GM19324 (cell line): ENCODE measurements around the gene ANKHD1.

Experiments
- ATAC-seq: cut with Tn5 transposase; IDR thresholded peaks from one replicate; pipeline ENCODE4 v1.9.1; 2021; ENCODE audit warnings: mild to moderate bottlenecking, moderate library complexity; ENCODE audit not compliant: unreplicated experiment, low FRiP score

Gene ANKHD1, protein sequence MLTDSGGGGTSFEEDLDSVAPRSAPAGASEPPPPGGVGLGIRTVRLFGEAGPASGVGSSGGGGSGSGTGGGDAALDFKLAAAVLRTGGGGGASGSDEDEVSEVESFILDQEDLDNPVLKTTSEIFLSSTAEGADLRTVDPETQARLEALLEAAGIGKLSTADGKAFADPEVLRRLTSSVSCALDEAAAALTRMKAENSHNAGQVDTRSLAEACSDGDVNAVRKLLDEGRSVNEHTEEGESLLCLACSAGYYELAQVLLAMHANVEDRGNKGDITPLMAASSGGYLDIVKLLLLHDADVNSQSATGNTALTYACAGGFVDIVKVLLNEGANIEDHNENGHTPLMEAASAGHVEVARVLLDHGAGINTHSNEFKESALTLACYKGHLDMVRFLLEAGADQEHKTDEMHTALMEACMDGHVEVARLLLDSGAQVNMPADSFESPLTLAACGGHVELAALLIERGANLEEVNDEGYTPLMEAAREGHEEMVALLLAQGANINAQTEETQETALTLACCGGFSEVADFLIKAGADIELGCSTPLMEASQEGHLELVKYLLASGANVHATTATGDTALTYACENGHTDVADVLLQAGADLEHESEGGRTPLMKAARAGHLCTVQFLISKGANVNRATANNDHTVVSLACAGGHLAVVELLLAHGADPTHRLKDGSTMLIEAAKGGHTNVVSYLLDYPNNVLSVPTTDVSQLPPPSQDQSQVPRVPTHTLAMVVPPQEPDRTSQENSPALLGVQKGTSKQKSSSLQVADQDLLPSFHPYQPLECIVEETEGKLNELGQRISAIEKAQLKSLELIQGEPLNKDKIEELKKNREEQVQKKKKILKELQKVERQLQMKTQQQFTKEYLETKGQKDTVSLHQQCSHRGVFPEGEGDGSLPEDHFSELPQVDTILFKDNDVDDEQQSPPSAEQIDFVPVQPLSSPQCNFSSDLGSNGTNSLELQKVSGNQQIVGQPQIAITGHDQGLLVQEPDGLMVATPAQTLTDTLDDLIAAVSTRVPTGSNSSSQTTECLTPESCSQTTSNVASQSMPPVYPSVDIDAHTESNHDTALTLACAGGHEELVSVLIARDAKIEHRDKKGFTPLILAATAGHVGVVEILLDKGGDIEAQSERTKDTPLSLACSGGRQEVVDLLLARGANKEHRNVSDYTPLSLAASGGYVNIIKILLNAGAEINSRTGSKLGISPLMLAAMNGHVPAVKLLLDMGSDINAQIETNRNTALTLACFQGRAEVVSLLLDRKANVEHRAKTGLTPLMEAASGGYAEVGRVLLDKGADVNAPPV (N-terminal part only)

GRCh38 chr5:140401362-140402257, at the start of gene ANKHD1:
ANKHD1 (plus strand) TSS chr5:140401833; CDS start chr5:140401968, 135 bp downstream.
- peak; percentile 92 for ATAC-seq

DNA sequence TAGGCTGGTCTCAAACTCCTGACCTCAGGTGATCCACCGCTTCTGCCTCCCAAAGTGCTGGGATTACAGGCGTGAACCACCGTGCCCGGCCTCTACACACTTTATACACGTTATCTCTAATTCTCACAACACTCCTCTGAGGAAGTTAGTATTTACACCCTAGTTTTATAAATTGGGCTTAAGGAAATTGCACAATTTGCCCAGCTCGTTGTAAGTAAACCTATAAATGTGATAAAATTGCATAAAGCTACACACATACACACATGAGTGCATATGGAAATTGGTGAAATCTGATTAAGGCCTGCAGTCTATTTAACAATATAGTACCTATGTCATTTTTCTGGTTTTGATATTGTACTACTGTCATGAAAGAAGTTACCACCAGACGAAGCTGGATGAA, 46.1 kb upstream of the ANKHD1 start:
- ATAC-seq = no peak

DNA sequence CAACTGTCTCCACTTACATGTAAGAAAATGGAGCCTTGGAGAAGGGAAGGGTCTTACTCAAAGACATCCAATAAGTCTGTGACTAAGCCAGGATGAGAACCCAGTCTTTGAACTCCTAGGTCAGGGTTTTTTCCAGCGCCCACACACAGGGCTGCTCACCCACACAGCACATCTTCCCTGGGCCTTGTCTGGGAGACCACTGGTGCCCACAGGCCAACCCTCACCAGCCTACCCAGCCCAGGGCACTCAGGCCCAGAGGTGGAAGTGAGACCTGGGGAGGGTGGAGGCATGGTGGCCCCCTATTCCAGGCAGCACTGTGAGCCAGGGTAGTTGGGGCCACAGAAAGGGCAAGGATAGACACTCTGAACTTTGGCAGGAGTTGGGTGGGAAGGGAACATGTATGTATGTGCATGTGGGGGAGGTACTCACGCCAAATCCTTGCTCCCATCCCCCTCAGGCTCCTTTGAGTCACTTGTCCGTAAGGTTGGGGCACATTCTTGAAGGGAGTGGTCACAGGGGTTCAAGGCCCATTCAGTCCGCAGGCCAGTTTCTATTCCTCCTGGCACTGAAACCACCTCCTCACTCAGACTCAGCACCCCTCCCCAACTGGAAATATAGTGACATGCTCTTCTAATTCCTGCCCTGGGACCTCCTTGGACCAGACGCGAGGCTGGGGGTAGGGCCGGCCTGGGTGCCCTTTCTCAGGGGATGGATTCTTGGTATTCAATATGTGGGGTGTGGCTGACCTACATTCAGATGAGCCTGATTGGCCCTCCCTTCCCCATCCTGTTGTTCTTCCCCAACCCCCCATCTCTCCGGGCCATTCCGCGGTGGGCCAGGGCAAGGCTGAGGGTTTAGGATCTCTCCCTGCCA, 44.5 kb upstream of the ANKHD1 start:
- ATAC-seq = no peak

- ATAC-seq = peak; percentile 83
Measured at GRCh38 chr5:140357726-140358093, 43.9 kb upstream of the ANKHD1 start.

- no peak for ATAC-seq
Measured at GRCh38 chr5:140358738-140359310, 42.8 kb upstream of the ANKHD1 start.

DNA sequence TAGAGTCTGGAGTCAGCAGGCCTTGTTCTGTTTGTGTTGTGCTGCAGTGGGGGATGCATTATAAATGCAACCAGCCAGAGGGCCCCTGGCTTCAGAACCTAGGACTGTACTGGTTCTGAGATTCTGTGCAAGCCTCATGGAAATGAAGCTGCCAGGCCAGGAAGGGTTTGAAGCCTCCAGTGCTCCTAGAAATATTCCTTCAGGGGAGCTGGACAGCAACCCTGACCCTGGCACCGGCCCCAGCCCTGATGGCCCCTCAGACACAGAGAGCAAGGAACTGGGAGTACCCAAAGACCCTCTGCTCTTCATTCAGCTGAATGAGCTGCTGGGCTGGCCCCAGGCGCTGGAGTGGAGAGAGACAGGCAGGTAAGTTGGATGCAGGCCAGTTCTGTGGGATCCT, 41.5 kb upstream of the ANKHD1 start, which contains the start of gene SLC4A9:
SLC4A9 (plus strand) TSS at position 94 of the 400 bp plus-strand sequence; CDS start at position 137, 43 bp downstream.
- ATAC-seq = no peak

- no peak for ATAC-seq
Measured at GRCh38 chr5:140360681-140361479, 40.8 kb upstream of the ANKHD1 start.

GRCh38 chr5:140361901-140362300, 39.7 kb upstream of the ANKHD1 start:
- no peak for ATAC-seq

- ATAC-seq = no peak
Measured at GRCh38 chr5:140362311-140362710, 39.3 kb upstream of the ANKHD1 start.

DNA sequence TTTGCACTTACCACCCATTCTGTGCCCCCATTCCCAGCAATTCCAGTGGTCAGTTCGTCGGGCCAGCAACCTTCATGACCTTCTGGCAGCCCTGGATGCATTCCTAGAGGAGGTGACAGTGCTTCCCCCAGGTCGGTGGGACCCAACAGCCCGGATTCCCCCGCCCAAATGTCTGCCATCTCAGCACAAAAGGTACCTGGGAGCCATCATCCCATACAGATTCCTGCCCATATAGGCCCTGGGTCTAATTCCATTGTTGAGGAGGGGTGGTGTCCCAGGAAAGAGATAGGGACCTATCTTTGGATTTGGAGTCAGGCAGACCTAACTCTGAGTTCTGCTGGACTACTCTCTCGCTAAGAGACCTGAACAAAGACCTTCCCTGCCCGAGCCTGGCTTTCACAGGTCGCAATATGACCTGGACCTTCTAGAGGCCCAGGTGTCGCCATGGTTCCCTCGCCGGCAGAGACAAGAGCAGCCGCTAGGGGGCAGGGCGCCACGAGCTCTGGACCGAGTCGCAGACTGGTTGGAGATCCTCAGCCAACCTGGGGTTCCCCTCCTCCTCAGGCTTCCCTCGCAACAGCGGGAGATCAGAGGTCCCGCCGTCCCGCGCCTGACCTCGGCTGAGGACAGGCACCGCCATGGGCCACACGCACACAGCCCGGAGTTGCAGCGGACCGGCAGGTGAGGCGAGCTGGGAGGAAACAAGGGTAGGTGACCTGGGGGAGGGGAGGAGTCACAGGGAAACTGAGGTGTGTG, 38.6 kb upstream of the ANKHD1 start:
- ATAC-seq = peak; percentile 79

GRCh38 chr5:140363631-140364471, 37.8 kb upstream of the ANKHD1 start:
- no peak for ATAC-seq

DNA sequence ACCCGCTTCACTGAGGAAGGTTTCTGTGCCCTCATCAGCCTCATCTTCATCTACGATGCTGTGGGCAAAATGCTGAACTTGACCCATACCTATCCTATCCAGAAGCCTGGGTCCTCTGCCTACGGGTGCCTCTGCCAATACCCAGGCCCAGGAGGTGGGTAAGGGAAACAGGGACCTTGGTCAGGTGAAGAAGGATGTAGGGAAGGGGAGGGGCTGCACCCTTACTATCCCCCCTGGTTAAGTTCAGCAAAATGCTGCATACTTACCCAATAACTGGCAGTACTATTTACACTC, 37.2 kb upstream of the ANKHD1 start:
- ATAC-seq = no peak

DNA sequence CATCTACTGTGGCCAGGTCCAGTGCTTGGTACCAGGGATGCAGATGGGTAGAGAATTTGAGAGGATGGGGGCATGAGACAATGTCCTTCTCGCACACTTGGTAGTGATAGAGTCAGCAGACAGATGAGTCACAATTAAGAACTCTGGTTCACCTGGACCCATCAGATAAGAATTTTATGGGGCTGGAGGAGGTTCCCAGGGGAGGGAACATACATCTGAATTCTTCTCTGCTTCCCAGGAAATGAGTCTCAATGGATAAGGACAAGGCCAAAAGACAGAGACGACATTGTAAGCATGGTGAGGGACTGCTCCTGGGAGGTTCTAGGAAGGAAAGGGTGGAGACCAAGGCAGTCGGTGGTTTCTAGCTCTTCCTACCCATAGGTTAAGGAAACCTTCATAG, 36.4 kb upstream of the ANKHD1 start:
- no peak for ATAC-seq

DNA sequence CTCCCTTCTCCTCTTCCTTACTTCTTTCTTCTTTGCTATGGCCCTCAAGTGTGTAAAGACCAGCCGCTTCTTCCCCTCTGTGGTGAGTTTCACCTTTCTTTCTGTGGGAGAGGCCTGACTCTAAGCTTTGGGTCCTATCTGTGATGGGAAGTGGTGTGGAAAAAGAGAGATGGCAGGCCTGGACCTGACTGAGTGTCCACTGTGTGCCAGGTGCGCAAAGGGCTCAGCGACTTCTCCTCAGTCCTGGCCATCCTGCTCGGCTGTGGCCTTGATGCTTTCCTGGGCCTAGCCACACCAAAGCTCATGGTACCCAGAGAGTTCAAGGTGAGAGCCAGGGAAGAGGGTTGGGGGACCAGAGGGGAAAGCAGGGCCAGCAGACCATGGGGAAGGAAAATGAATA, 35.7 kb upstream of the ANKHD1 start:
- no peak for ATAC-seq

DNA sequence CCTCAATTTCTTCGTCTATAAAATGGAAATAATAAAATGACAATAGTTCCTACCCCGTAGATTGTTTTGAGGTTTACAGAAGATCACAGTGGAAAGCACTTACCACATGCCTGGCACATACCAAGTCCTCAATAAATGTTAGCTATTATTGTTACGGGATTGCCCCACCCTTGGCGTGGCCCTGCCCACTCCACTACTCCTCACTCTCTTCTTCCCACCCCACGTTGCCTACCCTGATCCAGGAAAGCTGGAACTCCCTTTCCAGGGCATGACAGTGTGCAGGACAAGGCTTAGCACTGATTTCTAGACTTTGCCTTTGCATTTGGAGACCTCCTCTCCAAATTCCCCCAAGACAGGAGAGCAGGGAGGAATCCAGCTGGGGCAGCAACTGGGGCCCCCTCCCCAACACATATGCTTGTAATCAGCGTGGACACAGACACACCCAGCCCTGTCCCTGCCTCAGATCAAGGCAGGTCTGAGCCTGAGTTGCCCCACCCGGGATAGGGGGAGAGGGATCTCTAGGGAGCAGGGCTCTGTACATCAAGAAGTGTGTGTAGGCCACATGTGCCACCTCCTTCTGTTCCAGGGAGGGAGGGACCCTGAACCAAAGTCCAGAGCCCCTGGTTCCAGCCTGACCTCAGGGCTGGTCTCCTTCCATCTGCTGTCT, 34.9 kb upstream of the ANKHD1 start:
- ATAC-seq = no peak
